Mesodermal cell (in vitro differentiated cells): ENCODE data around the gene PARD6A.

ENCODE experiments used
- H3K27ac ChIP-seq: 2 replicates; pipeline ENCODE4 v1.7.0; 2013; ENCODE audit warnings: mild to moderate bottlenecking, low read depth, low read length, moderate library complexity; ENCODE audit not compliant: severe bottlenecking
- H3K36me3 ChIP-seq: 2 replicates; pipeline ENCODE4 v1.7.1; 2013; ENCODE audit warnings: mild to moderate bottlenecking, low read length, moderate library complexity; ENCODE audit not compliant: control insufficient read depth, insufficient read depth
- H3K4me1 ChIP-seq: one replicate; pipeline ENCODE4 v1.7.1; 2013; ENCODE audit warnings: mild to moderate bottlenecking, low read length; ENCODE audit not compliant: insufficient read depth, control insufficient read depth, poor library complexity, severe bottlenecking
- H3K4me3 ChIP-seq: 2 replicates; pipeline ENCODE4 v1.7.0; 2013; ENCODE audit warnings: low read length, control low read depth, mild to moderate bottlenecking; ENCODE audit not compliant: insufficient read depth, poor library complexity, severe bottlenecking; ENCODE audit errors: extremely low read depth
- H3K9me3 ChIP-seq: 2 replicates; pipeline ENCODE4 v1.7.1; 2013; ENCODE audit warnings: mild to moderate bottlenecking, low read length, moderate library complexity; ENCODE audit not compliant: control insufficient read depth
- WGBS, 2 experiments: methylation state at CpG; one replicate each; pipeline ENCODE4 v1.1.5; 2013; ENCODE audit warnings: missing lambda C conversion rate in 2 of 2; ENCODE audit not compliant: insufficient coverage in 2 of 2; 5-methylcytosine and 5-hydroxymethylcytosine counted together

Gene PARD6A

GRCh38 chr16:67647111-67647651, 13.6 kb upstream of the PARD6A start:
- Histone ChIP-seq H3K4me3 (no peak overlapping the region), H3K9me3 (no peaks in the 10 kb centered on the region), H3K36me3 (no peaks in the 10 kb centered on the region), H3K4me1 (no peaks in the 10 kb centered on the region), H3K27ac (no peak overlapping the region)
- WGBS, 2 experiments: 82 to 87% methylated on average over 11 to 14 of the region's 15 CpGs

GRCh38 chr16:67647681-67648080, 13.1 kb upstream of the PARD6A start:
- Histone ChIP-seq H3K4me1 (no peaks in the 10 kb centered on the region), H3K9me3 (no peaks in the 10 kb centered on the region), H3K4me3 (no peak overlapping the region), H3K36me3 (no peaks in the 10 kb centered on the region), H3K27ac (no peak overlapping the region)
- 94 to 100% methylated on average over 1 to 6 of the region's 13 CpGs for WGBS, 2 experiments

GRCh38 chr16:67648088-67648763, 12.5 kb upstream of the PARD6A start:
- no peak overlapping the region for H3K4me3 ChIP-seq
- no peaks in the 10 kb centered on the region for H3K36me3 ChIP-seq
- no peaks in the 10 kb centered on the region for H3K9me3 ChIP-seq
- WGBS, 2 experiments: 85 to 90% methylated on average over 42 to 61 of the region's 65 CpGs
- H3K27ac ChIP-seq: no peak overlapping the region
- no peaks in the 10 kb centered on the region for H3K4me1 ChIP-seq

GRCh38 chr16:67648764-67649407, 11.9 kb upstream of the PARD6A start:
- no peak overlapping the region for H3K27ac ChIP-seq
- H3K36me3 ChIP-seq: no peaks in the 10 kb centered on the region
- H3K4me3 ChIP-seq: no peak overlapping the region
- WGBS, 2 experiments: 95 to 96% methylated on average over 27 to 35 of the region's 35 CpGs
- no peaks in the 10 kb centered on the region for H3K9me3 ChIP-seq
- no peaks in the 10 kb centered on the region for H3K4me1 ChIP-seq

GRCh38 chr16:67649494-67649931, 11.2 kb upstream of the PARD6A start:
- no peaks in the 10 kb centered on the region for H3K9me3 ChIP-seq
- WGBS, 2 experiments: 74 to 76% methylated on average over 30 to 31 of the region's 34 CpGs
- H3K4me3 ChIP-seq: no peak overlapping the region
- H3K36me3 ChIP-seq: no peaks in the 10 kb centered on the region
- H3K4me1 ChIP-seq: no peaks in the 10 kb centered on the region
- H3K27ac ChIP-seq: no peak overlapping the region

- no peak overlapping the region for H3K4me3 ChIP-seq
- H3K4me1 ChIP-seq: no peaks in the 10 kb centered on the region
- H3K27ac ChIP-seq: no peak overlapping the region
- no peaks in the 10 kb centered on the region for H3K36me3 ChIP-seq
- no peaks in the 10 kb centered on the region for H3K9me3 ChIP-seq
- WGBS, 2 experiments: 88 to 91% methylated on average over 7 of the region's 8 CpGs
These were observed 10.7 kb upstream of the PARD6A start for GRCh38 chr16:67650023-67650422.

- no peaks in the 10 kb centered on the region for H3K36me3 ChIP-seq
- H3K4me1 ChIP-seq: no peaks in the 10 kb centered on the region
- H3K9me3 ChIP-seq: no peaks in the 10 kb centered on the region
- no peak overlapping the region for H3K4me3 ChIP-seq
- 81 to 94% methylated on average over 5 to 7 of the region's 7 CpGs for WGBS, 2 experiments
- no peak overlapping the region for H3K27ac ChIP-seq
These were observed 9.7 kb upstream of the PARD6A start for GRCh38 chr16:67651039-67651438.

- no peaks in the 10 kb centered on the region for H3K4me1 ChIP-seq
- no peak overlapping the region for H3K4me3 ChIP-seq
- H3K36me3 ChIP-seq: no peaks in the 10 kb centered on the region
- H3K9me3 ChIP-seq: no peaks in the 10 kb centered on the region
- H3K27ac ChIP-seq: no peak overlapping the region
- WGBS, 2 experiments: 85 to 96% methylated on average over 4 of the region's 4 CpGs
These were observed 8.9 kb upstream of the PARD6A start for GRCh38 chr16:67651847-67652246.

- H3K4me1 ChIP-seq: no peaks in the 10 kb centered on the region
- H3K4me3 ChIP-seq: peak overlapping the region; percentile 52
- peaks cover 2% of the 10 kb centered on the region for H3K36me3 ChIP-seq
- H3K9me3 ChIP-seq: no peaks in the 10 kb centered on the region
- 3% methylated on average over 34 to 46 of the region's 59 CpGs for WGBS, 2 experiments
- H3K27ac ChIP-seq: no peak overlapping the region
These were observed 8.1 kb upstream of the PARD6A start for GRCh38 chr16:67652578-67653127.

GRCh38 chr16:67653128-67653788, 7.5 kb upstream of the PARD6A start:
- Histone ChIP-seq H3K4me3 (peak overlapping the region; percentile 52), H3K27ac (no peak overlapping the region), H3K36me3 (peaks cover 6% of the 10 kb centered on the region), H3K9me3 (no peaks in the 10 kb centered on the region), H3K4me1 (no peaks in the 10 kb centered on the region)
- WGBS, 2 experiments: 0 to 1% methylated on average over 48 to 60 of the region's 68 CpGs
